NCI-H524 (cell line): Measurements from ENCODE around the gene MYEOV.

Experiments used
- DNase-seq, 2 experiments: peaks; one replicate each; lab custom pipeline; 2025; lab: John Stamatoyannopoulos, UW

The MYEOV gene

DNA sequence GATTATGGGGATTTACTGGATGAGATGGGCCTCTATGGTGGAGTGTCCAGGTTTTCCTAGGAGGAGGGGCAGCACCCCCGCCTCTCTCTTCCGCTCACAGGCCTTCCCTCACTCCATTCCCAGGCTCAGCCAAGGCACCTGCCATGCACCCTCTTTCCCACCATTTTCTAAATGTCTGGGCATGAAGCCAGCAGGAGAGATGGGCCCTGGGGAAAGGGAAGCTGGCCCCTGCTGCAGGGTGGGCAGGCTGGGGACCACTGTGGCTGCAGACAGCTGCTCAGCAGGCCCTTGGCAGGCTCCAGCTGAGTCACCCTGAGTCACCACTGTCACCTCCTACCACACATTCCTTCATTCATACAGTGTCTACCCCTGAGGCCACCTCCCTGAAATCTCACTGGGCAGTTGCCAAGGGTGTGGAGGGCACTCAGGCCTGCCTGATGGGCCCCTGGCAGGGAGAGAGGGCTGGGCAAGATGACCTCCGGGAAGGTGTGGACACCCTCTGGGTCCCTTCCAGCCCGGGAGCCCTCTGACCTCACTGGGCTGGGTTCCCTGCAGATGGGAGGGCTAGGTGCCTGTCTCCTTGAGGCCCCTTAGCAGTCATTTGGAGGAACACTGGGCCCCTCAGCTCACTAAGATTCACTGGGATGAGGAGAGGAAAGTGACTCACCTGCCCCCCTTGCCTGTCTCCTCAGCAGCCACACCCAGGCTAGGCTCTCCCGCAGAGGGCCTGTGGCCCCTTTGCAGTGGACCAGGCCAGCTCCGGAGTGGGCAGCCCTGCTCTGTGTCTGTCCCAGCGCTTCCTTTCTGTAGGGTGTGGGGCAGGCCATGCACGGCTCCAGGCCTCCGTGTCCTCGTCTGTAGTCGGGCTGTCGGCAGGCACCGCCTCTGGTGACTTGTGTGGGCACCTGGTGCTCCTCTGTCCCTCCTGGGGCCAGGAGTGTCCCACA, 7.8 kb downstream of the MYEOV start:
- DNase-seq: no peak

- no peak for DNase-seq
Measured at GRCh38 chr11:69302447-69303020, 8.6 kb downstream of the MYEOV start.

DNA sequence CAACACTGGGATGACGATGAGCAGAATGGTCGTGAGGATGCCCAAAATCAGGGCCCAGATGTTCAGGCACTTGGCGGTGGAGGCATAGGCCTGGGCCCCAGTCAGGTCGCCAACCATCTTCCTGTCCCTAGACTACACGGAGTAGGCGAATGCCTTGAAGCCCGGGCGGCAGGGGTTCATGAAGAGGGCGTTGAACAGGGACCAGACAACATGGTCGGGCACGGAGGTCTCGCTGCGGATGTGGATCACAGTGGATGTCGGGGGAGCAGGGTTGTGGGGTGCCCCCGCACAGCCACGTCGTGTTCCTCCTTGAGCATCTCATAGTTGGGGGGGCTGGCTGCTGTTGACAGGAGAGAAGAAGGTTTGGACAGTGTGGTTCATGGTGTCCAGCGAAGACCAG, 9.5 kb downstream of the MYEOV start:
- DNase-seq: no peak

- DNase-seq: no peak
Measured at GRCh38 chr11:69304258-69304657, 10.3 kb downstream of the MYEOV start.

- no peak for DNase-seq
Measured at GRCh38 chr11:69304686-69305085, 10.7 kb downstream of the MYEOV start.

GRCh38 chr11:69305885-69306540, 12.1 kb downstream of the MYEOV start:
- DNase-seq: no peak

DNA sequence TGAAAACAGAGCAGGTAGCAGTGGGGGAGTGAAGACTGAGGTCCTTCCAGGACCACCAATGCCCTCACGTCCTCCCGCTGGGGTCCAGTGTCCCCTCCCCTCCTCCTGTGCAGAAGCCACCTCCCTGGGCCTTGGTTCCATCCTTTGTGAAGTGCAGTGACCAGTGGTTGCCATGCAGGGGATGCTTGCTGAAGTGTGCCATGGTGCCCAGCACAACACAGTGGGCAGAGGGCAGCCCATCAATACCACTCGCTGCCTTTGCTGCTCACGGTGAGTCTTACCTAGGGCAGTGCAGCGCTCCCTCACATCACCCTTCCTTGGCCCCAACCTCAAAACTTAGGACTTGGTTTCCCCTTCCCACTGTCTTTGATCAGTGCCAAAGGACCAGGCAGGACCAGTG, 12.9 kb downstream of the MYEOV start:
- DNase-seq: no peak

- no peak for DNase-seq
Measured at GRCh38 chr11:69307421-69307820, 13.5 kb downstream of the MYEOV start.

- DNase-seq: no peak
Measured at GRCh38 chr11:69307871-69308431, 14.0 kb downstream of the MYEOV start.

- DNase-seq: no peak
Measured at GRCh38 chr11:69308491-69308911, 14.5 kb downstream of the MYEOV start.

- no peak for DNase-seq
Measured at GRCh38 chr11:69308936-69309615, 15.1 kb downstream of the MYEOV start.

- no peak for DNase-seq
Measured at GRCh38 chr11:69309631-69310280, 15.8 kb downstream of the MYEOV start.

GRCh38 chr11:69310351-69310750, 16.4 kb downstream of the MYEOV start:
- DNase-seq: no peak

DNA sequence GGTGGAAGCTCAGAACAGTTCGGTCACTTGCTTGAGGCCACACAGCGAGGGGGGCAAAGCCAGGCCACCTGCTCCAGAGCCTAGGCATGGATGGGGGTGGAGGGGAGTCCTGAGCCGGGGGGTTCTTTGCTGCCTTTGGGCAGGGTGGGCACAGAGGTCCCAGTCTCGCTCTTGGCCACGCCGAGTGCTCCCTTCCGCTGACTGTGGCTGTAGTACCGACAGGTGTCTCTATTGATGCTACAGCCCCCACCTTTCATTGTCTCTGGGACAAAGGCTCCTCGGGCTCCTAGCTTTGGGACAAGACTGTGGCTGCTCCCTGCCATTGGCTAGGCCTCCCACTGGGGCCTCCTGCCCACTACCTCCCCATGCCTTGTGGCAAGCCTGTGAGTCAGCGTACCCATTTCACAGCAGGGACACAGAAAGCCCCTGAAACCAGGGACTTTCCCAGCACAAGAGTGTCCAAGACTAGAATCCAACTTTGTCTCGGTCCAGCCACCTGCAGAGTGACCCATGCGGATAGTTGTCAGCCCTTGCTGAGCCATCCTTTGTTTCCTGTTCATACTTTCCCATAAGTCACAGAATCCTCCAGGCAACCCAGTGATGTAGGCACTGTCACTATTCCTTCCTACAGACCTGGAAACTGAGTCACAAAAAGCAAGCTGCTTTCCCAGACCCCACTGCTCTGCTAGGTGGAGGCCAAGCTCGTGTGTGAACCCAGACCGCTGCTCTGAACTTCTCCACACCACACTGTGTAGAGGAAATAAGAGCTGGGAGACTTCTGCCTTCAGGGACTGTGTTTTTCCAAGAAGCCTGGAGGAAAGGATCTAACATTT, 17.2 kb downstream of the MYEOV start:
- no peak for DNase-seq

GRCh38 chr11:69311767-69312385, 17.9 kb downstream of the MYEOV start:
- DNase-seq: no peak

- peak in 1 of 2 experiments; percentile 48 for DNase-seq
Measured at GRCh38 chr11:69312453-69313404, 18.8 kb downstream of the MYEOV start.

GRCh38 chr11:69313992-69314391, 20.0 kb downstream of the MYEOV start:
- DNase-seq: no peak

GRCh38 chr11:69314555-69314954, 20.6 kb downstream of the MYEOV start:
- DNase-seq: no peak

DNA sequence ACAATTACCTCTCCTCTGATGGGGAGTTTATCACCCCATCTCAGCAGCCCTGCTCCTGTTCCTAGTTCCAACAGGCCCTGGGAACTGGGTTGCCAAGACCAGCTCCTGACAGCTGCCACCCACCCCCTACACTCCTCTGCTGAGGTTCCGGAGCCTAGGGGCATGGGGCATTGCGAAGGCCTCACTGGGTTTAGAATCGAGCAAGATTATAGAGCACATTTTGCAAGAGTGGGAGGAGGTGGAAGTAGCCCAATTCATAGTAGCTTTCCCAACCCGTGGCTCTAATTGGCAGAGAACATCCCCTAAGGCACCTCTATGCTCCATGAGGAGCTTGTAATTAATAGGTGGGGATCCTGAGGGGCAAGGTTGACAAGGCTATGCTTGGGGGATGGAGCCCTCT, 23.0 kb downstream of the MYEOV start:
- no peak for DNase-seq
